NCI-H2107 (cell line): ENCODE measurements around the gene GPSM3.
"Not testable (repeated sequence)": the region's sequence is repeated elsewhere in the genome, so short reads cannot be mapped to it uniquely, and the experiment has no call there.

ENCODE experiments used
- DNase-seq: peaks from one replicate; lab custom pipeline; 2025; lab: John Stamatoyannopoulos, UW

GPSM3 gene

DNA sequence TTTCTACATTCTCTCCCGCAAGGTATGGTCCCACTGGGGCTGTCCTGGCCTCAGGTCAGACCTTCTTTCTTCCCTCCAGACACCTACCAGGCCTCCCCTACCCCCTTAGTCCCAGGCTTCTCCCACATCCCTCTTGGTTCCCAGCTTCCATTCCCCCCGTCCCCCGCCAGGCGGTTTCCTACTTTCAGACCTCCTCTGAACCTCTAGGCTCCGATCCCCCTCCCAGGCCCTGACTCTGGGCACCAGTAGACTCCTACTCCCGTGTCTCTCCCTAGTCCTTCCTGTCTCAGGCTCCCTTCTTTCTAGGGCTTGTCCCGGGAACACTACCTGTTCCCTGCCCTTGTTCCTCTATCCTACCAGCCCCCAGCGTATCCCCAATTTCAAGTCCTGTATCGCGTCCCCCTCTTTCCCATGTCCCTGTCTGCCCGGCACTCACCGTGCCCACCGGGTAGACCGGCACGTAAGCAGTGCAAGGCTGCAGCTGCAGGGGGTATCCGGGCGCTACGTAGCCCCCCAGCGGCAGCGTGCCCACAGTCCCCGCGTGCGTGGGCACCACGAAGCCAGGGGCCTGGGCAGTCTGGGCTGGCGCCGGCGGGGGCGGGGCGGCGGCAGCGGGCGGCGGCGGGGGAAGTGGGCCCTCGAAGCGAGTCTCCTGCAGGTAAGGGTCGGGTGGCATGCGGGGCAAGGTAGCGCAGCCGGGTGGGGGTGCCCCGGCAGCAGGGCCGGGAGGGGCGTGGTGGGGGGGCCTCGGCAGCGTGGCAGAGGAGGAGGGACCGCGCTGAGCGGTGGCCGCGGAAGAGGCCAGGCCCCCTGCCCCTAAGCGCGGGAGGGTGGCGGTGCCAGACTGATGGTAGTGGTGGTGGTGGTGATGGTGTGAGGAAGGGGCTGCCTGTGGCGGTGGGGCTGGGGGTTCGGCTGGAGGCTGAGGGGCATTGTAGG lies 42.2 kb downstream of the GPSM3 start:
- DNase-seq, result no peak

DNA sequence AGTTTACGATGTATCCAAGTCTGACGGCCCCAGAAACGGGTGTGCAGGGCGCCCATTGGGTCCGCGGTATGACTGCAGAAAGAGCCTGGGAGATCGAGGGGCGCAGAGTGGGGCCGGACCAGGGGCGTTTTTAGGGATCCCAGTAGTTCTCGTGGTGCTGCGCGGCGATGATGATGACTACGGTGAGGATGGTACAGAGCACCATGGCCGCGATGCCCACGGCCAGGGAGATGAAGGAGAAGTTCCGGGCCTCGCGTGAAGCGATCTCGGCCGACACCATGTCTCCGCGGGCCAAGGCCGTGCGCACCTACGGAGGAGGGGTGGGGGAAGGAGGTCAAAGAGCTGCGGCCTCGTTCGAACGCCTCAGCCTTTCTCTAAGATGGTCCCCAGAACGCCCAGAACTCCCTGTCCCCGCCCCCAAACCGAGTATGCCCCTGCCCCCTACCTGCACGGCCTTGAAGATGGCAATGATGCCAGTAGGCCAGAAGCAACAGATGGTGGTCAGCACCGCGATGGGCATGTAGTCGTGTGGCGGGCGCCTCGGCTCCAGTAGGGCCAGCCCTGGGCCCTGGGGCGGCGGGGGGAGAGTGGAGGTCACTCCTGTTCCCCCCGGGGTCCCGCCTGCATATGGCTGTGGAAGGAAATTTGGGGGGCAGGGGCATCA lies 43.2 kb downstream of the GPSM3 start:
- DNase-seq, result no peak

DNA sequence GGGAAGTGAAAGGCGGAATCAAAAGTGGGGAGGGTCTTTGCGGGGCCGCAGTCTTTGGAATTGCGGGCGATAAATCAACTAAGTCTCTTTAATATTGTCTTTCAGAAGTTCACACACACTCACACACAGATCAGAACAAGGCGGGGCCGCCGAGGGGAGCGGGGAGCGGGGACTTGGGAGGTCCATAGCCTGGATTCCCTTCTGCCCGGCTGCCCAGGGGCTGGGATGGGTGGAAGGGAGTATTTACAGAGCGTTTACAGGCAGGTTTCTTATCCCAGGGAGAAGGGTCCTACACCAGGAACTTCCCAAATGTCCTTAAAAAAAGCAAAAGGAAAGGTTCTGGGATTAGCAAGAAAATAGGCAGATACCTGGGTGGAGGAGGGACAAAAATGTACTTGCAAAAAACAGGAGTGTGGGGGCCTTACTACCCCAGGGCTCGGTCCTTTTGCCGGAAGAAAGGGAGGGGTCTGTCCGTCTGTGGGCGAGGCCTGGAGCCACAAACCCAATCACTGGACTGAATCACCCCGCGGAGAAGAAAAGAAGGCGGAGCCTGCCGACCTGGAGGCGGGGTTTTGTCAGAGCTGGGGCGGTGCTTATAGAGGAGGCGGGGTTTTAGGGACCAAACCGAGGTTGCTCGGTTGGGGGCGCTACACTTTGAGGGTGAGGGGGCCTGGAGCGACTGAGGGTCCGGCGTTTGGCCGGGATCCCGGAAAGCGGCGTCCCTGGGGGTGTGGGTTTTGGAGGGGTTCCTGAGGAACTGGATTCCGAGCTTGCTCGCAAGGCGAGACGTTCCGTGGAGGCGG lies 44.0 kb downstream of the GPSM3 start:
- no peak for DNase-seq

DNA sequence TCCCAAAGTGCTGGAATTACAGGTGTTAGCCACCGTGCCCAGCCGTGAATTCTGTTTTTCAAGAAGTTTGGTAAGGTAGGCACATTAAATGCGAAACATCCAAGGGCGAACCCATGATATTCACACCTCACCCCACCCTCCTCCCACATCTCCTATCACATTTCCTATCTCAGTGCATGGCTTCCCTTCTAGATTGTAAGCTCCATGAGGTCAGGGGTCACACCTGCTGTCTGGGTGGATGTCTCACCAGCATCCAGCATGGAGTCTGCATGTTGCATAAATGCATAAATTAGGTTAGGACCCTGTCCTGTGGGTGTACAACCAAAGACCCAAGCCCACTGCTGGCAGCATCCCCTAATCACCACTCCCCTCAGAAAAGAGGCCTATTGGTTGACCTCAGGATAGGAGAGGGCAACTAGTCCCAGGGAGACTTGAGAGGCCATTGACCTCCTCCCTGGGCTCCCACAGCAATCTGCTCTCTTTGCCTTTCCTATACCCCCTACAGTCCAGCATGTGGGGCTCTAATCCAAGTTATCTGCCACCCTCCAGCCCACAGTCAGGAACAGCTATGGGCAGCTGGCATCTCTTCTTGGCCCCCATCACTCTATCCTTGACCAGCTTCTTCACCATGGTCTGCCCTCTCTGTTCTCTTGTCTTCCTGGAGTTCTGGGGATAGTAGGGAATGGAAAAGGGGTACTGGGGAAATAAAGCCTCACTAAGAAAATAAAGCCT lies 44.9 kb downstream of the GPSM3 start:
- DNase-seq, result no peak

DNA sequence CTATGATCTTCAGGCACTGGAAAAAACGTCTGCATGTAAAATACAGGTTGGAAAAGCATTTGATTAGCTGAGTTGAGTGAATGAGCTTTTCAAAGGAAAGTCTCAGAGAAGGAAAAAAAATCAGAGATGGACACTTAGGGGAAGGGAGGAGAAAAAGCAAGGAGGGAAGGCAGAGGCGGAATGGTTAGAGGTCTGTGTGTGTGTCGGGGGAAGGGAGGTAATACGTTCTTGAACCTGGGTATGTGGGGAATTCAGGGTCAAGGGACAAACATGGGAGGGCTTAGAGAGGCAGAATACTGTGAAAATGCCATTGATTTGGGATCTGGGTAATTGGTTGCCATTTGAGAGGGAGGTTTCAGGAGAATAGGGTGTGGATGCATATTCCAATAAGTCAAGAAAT lies 45.8 kb downstream of the GPSM3 start:
- no peak for DNase-seq

DNA sequence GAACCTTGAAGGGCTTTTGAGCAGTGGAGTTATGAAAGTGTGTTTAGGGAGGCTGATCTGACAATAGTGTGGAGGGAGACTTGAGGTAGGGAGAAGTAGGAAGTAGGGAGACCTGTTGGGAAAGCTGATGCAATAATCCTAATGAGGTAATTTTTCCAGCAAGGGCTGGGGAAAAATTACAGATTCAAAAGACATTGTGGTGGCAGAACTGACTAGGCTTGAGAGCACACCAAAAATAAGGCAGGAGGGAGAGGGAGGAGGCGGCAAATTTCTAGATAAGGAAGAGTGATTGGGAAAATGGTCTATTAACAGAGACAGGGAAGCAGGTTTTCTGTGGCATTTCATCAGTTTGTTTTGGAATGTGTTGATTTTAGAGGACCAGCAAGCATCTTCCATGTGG lies 46.2 kb downstream of the GPSM3 start:
- no peak for DNase-seq

DNA sequence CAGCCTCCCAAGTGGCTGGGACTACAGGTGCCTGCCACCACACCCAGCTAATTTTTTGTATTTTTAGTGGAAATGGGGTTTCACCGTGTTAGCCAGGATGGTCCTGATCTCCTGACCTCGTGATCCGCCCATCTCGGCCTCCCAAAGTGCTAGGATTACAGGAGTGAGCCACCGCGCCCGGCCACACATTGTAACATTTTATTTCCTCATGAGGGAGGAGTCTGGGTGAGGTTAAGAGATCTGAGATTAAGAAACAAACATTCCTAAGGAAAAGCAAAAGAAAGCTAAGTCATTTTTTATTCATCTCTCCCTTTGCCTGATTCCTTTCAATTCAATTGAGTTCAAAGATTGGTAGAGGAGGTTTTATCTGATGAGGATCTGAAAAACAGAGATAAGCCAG lies 48.2 kb downstream of the GPSM3 start:
- DNase-seq, result not testable (repeated sequence)
